ENCODE measurements around the gene MORC2. TPM values are rescaled to one million over a fixed set of nuclear protein-coding genes. Genes with fewer than 3 reads are reported as not detected.

The MORC2 gene
- total and polyA plus RNA-seq, 2 of the 13 experiments (the other 11 are each of a cell fraction or from before 2014, with no cell fraction given), result 11.9 to 18.3 TPM

- no peak for TF ChIP-seq THAP8 (CRISPR knock-in tag; IDR thresholded peaks at IDR 0.05; ENCODE audit: borderline replicate concordance)
- TF ChIP-seq ATF7 (IDR thresholded peaks at IDR 0.05), result no peak
- TF ChIP-seq ATF7 (CRISPR knock-in tag; IDR thresholded peaks at IDR 0.05), result no peak
- no peak for TF ChIP-seq ZNF652 (CRISPR knock-in tag; IDR thresholded peaks at IDR 0.05; ENCODE audit: borderline replicate concordance, low read depth)
- no peak for TF ChIP-seq MAFF (IDR thresholded peaks at IDR 0.05; ENCODE audit: low read depth, low read length)
Observed at GRCh38 chr22:30922151-30922611, 46.4 kb downstream of the MORC2 start (continued).

- no peak overlapping the region for H3K4me2 ChIP-seq (ENCODE audit: low read depth, low read length)
- FAIRE-seq (no peak), ATAC-seq (no peak), DNase-seq (ENCODE audit: low spot score) (no peak)
- no TSS peak for BruUV-seq (replicated peaks)
- H3K79me2 ChIP-seq (ENCODE audit: insufficient read depth, low read length), result no peaks in the 10 kb centered on the region
- ChIA-PET CTCF (ENCODE audit: low intra/inter-chr PET ratio, low total read pairs) (interaction anchor here (3.5 kb wide), 1 partner anchor 157 kb away, joined by 37 read pairs; no protein-coding TSS in a partner anchor), POLR2A (no interaction called here)
- H3K4me1 ChIP-seq (ENCODE audit: insufficient read depth, low read length), result 0 out of 2 replicates have a peak, but pooled peaks cover 5% of the 10 kb centered on the region
- in situ Hi-C loops (cut with HindIII; ENCODE audit: extremely low pct_ligation_motif_present, low pct_unique_long_range_greater_than_20kb), result loop anchor here (5.0 kb wide), 1 partner anchor 159 kb away; no protein-coding TSS in a partner anchor
- intact Hi-C loops (cut with micrococcal nuclease; ENCODE audit: unreplicated experiment), result no loop called here
- no peak overlapping the region for H3K27ac ChIP-seq (ENCODE audit: extremely low read length, insufficient read depth, low read length)
- no peak overlapping the region for H3K4me3 ChIP-seq (replicated peaks in 1 of 3; ENCODE audit: insufficient read depth in 1 of 3, low read depth in 2 of 3, low read length in 3 of 3)
- peaks cover 4 to 17% of the 10 kb centered on the region in 2 experiments; a peak in 4 of 5 replicates for H3K36me3 ChIP-seq (replicated peaks in 1 of 2; ENCODE audit: control insufficient read depth in 1 of 2, insufficient read depth in 2 of 2, low read length in 2 of 2)
- H4K20me1 ChIP-seq (ENCODE audit: insufficient read depth, low read length), result no peaks in the 10 kb centered on the region; the same call in 1 of the 2 replicates
- WGBS (ENCODE audit: low lambda C conversion rate), result 87% methylated on average over 6 of the region's 6 CpGs
- TF ChIP-seq KDM4B (CRISPR knock-in tag; IDR thresholded peaks at IDR 0.05), result no peak
- no peak for TF ChIP-seq ARNT2 (CRISPR knock-in tag; IDR thresholded peaks at IDR 0.05; ENCODE audit: low read depth)
- TF ChIP-seq ZNF230 (CRISPR knock-in tag; IDR thresholded peaks at IDR 0.05), result no peak
- no peak for TF ChIP-seq TFAP4 (IDR thresholded peaks at IDR 0.05; ENCODE audit: borderline replicate concordance, low read depth)
- H3K9me3 ChIP-seq (ENCODE audit: low read length), result no peaks in the 10 kb centered on the region
- H2AFZ ChIP-seq (ENCODE audit: low read length), result no peak overlapping the region
- no peaks in the 10 kb centered on the region for H3K27me3 ChIP-seq (ENCODE audit: control insufficient read depth in 1 of 2, insufficient read depth in 2 of 2, low read length in 2 of 2)
- no peak overlapping the region for H3K9ac ChIP-seq (ENCODE audit: insufficient read depth, low read depth, low read length)
Observed at GRCh38 chr22:30921108-30921507, 47.5 kb downstream of the MORC2 start.

Data from HepG2 (cell line).